Measurements from ENCODE around the gene GGNBP2. TPM values are rescaled to one million over a fixed set of nuclear protein-coding genes. Genes with fewer than 3 reads are reported as not detected.

The GGNBP2 gene
- total RNA-seq, 1 experiment from 2014 or later: 57.2 TPM

DNA sequence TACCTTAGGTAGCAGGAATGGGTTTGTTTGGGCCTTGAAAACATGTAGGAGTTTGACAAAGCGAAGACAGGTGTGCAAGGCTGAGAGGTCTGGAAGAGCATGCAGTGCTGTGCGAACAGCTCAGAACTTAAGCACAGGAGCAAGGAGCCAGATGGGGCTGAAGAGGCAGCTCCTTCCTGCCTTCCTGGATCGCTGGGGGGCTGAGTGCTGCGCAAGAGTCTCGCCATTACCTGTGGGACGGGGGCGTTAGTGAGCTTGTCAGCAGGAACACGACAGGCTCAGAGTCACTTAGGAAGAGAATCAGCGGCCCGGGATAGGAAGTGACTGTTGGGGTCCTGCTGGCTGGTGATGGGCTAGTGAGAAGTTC is 56.2 kb downstream of the GGNBP2 start:
- H3K4me1 ChIP-seq (ENCODE audit: control insufficient read depth, insufficient read depth, low read length): peaks cover 7% of the 10 kb centered on the region; the same call in 1 of the 2 replicates
- peaks cover 4% of the 10 kb centered on the region; the same call in 1 of the 2 replicates for H3K36me3 ChIP-seq (ENCODE audit: control insufficient read depth, insufficient read depth, low read length)
- ATAC-seq (peak; percentile 25; the same call in 1 of the 2 replicates), DNase-seq (ENCODE audit: low read depth, low spot score) (no peak)
- H3K27ac ChIP-seq (ENCODE audit: low read length): peak overlapping the region; percentile 86
- peak overlapping the region; percentile 74 to 78 for H3K4me3 ChIP-seq (ENCODE audit: low read depth in 2 of 2, low read length in 2 of 2)
- in situ Hi-C loops (cut with HindIII; ENCODE audit: low pct_unique_long_range_greater_than_20kb, low sequenced_read_pairs): no loop called here
- intact Hi-C loops (cut with micrococcal nuclease; ENCODE audit: unreplicated experiment): no loop called here
- CTCF ChIA-PET: no interaction called here
- H3K9me3 ChIP-seq (ENCODE audit: control insufficient read depth, insufficient read depth, low read depth, low read length): no peaks in the 10 kb centered on the region
- POLR2A ChIA-PET: no interaction called here
- no TSS peak for BruUV-seq (replicated peaks)
- no peak for TF ChIP-seq POLR2AphosphoS5 (IDR thresholded peaks at IDR 0.05; ENCODE audit: low read depth, low read length)
- no peak for TF ChIP-seq CTCF (IDR thresholded peaks at IDR 0.05)
- TF ChIP-seq SIN3A (IDR thresholded peaks at IDR 0.05; ENCODE audit: borderline replicate concordance, insufficient read depth, low read depth, low read length): no peak
- no peak for TF ChIP-seq TCF7L2 (IDR thresholded peaks at IDR 0.05; ENCODE audit: low read depth, low read length)
- TF ChIP-seq, protein P1, sequence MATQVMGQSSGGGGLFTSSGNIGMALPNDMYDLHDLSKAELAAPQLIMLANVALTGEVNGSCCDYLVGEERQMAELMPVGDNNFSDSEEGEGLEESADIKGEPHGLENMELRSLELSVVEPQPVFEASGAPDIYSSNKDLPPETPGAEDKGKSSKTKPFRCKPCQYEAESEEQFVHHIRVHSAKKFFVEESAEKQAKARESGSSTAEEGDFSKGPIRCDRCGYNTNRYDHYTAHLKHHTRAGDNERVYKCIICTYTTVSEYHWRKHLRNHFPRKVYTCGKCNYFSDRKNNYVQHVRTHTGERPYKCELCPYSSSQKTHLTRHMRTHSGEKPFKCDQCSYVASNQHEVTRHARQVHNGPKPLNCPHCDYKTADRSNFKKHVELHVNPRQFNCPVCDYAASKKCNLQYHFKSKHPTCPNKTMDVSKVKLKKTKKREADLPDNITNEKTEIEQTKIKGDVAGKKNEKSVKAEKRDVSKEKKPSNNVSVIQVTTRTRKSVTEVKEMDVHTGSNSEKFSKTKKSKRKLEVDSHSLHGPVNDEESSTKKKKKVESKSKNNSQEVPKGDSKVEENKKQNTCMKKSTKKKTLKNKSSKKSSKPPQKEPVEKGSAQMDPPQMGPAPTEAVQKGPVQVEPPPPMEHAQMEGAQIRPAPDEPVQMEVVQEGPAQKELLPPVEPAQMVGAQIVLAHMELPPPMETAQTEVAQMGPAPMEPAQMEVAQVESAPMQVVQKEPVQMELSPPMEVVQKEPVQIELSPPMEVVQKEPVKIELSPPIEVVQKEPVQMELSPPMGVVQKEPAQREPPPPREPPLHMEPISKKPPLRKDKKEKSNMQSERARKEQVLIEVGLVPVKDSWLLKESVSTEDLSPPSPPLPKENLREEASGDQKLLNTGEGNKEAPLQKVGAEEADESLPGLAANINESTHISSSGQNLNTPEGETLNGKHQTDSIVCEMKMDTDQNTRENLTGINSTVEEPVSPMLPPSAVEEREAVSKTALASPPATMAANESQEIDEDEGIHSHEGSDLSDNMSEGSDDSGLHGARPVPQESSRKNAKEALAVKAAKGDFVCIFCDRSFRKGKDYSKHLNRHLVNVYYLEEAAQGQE (IDR thresholded peaks at IDR 0.05; ENCODE audit: insufficient read depth in 1 of 2, low read depth in 2 of 2, low read length in 1 of 2): no peak
- H3K27me3 ChIP-seq (ENCODE audit: control insufficient read depth, insufficient read depth, low read length): no peaks in the 10 kb centered on the region

DNA sequence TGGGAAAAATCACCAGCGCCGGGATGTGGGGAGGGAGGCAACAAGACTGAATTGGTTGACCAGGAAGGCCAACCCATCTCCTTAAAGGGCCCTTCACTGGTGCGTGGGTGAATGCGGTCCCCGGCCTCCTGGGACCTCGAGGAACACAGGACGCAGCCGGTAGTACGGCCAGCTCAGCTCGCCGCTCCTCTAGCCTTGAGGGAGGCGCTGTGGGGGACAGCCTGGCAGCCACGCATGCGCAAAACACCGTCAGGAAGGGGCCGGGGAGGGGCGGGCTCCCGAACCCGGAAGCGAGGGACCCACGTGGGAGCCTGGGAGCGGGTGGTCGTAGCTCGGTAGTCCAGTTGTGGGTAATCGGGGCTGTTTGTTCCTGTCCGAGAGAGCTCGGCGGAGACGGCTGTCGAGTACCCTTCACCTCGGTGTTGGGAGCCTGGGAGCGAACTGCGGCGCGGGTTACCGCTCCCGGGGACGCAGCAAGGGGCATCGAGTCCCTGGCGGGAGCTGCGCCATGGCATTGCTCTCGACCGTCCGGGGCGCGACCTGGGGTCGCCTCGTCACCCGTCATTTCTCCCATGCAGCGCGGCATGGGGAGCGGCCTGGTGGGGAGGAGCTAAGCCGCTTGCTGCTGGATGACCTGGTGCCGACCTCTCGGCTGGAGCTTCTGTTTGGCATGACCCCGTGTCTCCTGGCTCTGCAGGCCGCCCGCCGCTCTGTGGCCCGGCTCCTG is 56.7 kb downstream of the GGNBP2 start, which contains the start of gene MRM1:
Gene MRM1, plus strand, starts transcription at position 281 of the 727 bp plus-strand sequence. Its CDS starts 228 bp downstream, at position 509.
- in situ Hi-C loops (cut with HindIII; ENCODE audit: low pct_unique_long_range_greater_than_20kb, low sequenced_read_pairs) (no loop called here), intact Hi-C loops (cut with micrococcal nuclease; ENCODE audit: unreplicated experiment) (no loop called here)
- Histone ChIP-seq H3K9me3 (ENCODE audit: control insufficient read depth, insufficient read depth, low read depth, low read length) (no peaks in the 10 kb centered on the region), H3K27ac (ENCODE audit: low read length) (peak within 1 kb of the TSS; percentile 86), H3K4me3 (ENCODE audit: low read depth in 2 of 2, low read length in 2 of 2) (peak within 1 kb of the TSS; percentile 74 to 78), H3K27me3 (ENCODE audit: control insufficient read depth, insufficient read depth, low read length) (no peaks in the 10 kb centered on the region), H3K4me1 (ENCODE audit: control insufficient read depth, insufficient read depth, low read length) (peaks cover 7% of the 10 kb centered on the region; the same call in 1 of the 2 replicates), H3K36me3 (ENCODE audit: control insufficient read depth, insufficient read depth, low read length) (peaks cover 4% of the 10 kb centered on the region; the same call in 1 of the 2 replicates)
- DNase-seq (ENCODE audit: low read depth, low spot score): no peak
- no TSS peak for BruUV-seq (replicated peaks)
- peak; percentile 91 for ATAC-seq
- POLR2A ChIA-PET: interaction anchor here (0.6 kb wide), 1 partner anchor 33 kb away, joined by 3 read pairs; no protein-coding TSS in a partner anchor
- TF ChIP-seq CTCF (IDR thresholded peaks at IDR 0.05) (no peak), SIN3A (IDR thresholded peaks at IDR 0.05; ENCODE audit: borderline replicate concordance, insufficient read depth, low read depth, low read length) (peak; percentile 93), POLR2AphosphoS5 (IDR thresholded peaks at IDR 0.05; ENCODE audit: low read depth, low read length) (peak; percentile 90)
- CTCF ChIA-PET: interaction anchor here (0.6 to 1.3 kb wide), 3 partner anchors 14 to 335 kb away, joined by 3 to 6 read pairs (median 3); no protein-coding TSS in a partner anchor

Measured in Panc1 (cell line).